OCI-LY7 (cell line): ENCODE measurements around the gene SPC24. TPM values are rescaled to one million over a fixed set of nuclear protein-coding genes. Genes with fewer than 3 reads are reported as not detected.

Experiments used
- BruUV-seq: library from RNA; stranded (reverse); fragments of 400-500 nt; replicated peaks from 2 replicates; lab custom pipeline; 2021; lab: Mats Ljungman, UMichigan
- CTCF ChIA-PET: fragments of 300-600 bp; sonication (Branson Sonifier 250); formaldehyde crosslinking; loops from one replicate; lab custom pipeline; 2022; ENCODE audit warnings: antibody characterized with exemption; ENCODE audit not compliant: unreplicated experiment; lab: Charles Lee
- POLR2A ChIA-PET: fragments of 300-600 bp; sonication (Branson Sonifier 250); formaldehyde crosslinking; loops from one replicate; lab custom pipeline; 2022; ENCODE audit warnings: antibody characterized with exemption; lab: Charles Lee
- DNase-seq: peaks from one replicate; pipeline ENCODE4 v3.0.0-alpha.2; 2015; ENCODE audit warnings: low spot score
- H2AFZ ChIP-seq: fragments of 200-600 bp; sonication (generic), shearing (Covaris generic); 2 replicates; pipeline ENCODE4 v1.6.1; 2014; ENCODE audit warnings: mild to moderate bottlenecking, antibody characterized with exemption, low read length, moderate library complexity
- H3K27ac ChIP-seq: fragments of 200-600 bp; sonication (generic); 2 replicates; pipeline ENCODE4 v1.5.1; 2014; ENCODE audit warnings: mixed run types, low read depth, mild to moderate bottlenecking, moderate library complexity, low read length, inconsistent platforms; ENCODE audit not compliant: poor library complexity, severe bottlenecking
- H3K36me3 ChIP-seq: fragments of 200-600 bp; sonication (generic); 2 replicates; pipeline ENCODE4 v1.6.1; 2014; ENCODE audit warnings: mild to moderate bottlenecking, antibody characterized with exemption, low read length, moderate library complexity, mixed read lengths; ENCODE audit not compliant: insufficient read depth
- H3K4me1 ChIP-seq: fragments of 200-600 bp; sonication (generic); 2 replicates; pipeline ENCODE4 v1.5.1; 2014; ENCODE audit warnings: mild to moderate bottlenecking, low read length; ENCODE audit not compliant: insufficient read depth, poor library complexity, severe bottlenecking
- H3K4me2 ChIP-seq: fragments of 200-600 bp; sonication (generic); 2 replicates; pipeline ENCODE4 v1.6.1; 2014; ENCODE audit warnings: mild to moderate bottlenecking, low read length
- H3K4me3 ChIP-seq: fragments of 200-600 bp; sonication (generic); 2 replicates; pipeline ENCODE4 v1.5.1; 2014; ENCODE audit warnings: mild to moderate bottlenecking, low read depth, low read length; ENCODE audit not compliant: poor library complexity, severe bottlenecking
- H3K79me2 ChIP-seq: fragments of 200-600 bp; sonication (generic); 2 replicates; pipeline ENCODE4 v1.6.1; 2016; ENCODE audit warnings: low read depth, mild to moderate bottlenecking, low read length, moderate library complexity, mixed read lengths; ENCODE audit not compliant: insufficient read depth
- H3K9me2 ChIP-seq: fragments of 200-600 bp; sonication (generic); 2 replicates; pipeline ENCODE4 v1.6.1; 2016; ENCODE audit warnings: mild to moderate bottlenecking, low read length, mixed read lengths; ENCODE audit not compliant: insufficient read depth
- H3K9me3 ChIP-seq: fragments of 200-600 bp; sonication (generic); 2 replicates; pipeline ENCODE4 v1.6.1; 2014; ENCODE audit warnings: mild to moderate bottlenecking, mixed run types, low read length, mixed read lengths
- H4K20me1 ChIP-seq: fragments of 200-600 bp; sonication (generic); 2 replicates; pipeline ENCODE4 v1.6.1; 2014; ENCODE audit warnings: mild to moderate bottlenecking, antibody characterized with exemption, low read length, moderate library complexity, mixed read lengths; ENCODE audit not compliant: insufficient read depth
- EZH2phosphoT487 ChIP-seq: fragments of 200-600 bp; sonication (generic); IDR thresholded peaks from 2 replicates; pipeline ENCODE4 v1.6.1; 2018; ENCODE audit warnings: low read depth, borderline replicate concordance, mild to moderate bottlenecking, mixed run types, antibody characterized with exemption, low read length, moderate library complexity, mixed read lengths
- intact Hi-C: fragments of 100-400 bp; cut with micrococcal nuclease; formaldehyde crosslinking; loops from one replicate; pipeline ENCODE4 v1.10.0; 2022; ENCODE audit not compliant: unreplicated experiment
- total RNA-seq, 2 experiments: library from RNA; depleted of rRNA in 1 of 2; stranded (reverse); fragments of >200 nt in 1 of 2; shearing (Covaris generic) in 1 of 2; gene quantifications; 2 replicates each; pipeline ENCODE4 v1.2.3, GENCODE V29; 2014 to 2022
- TF ChIP-seq, protein P1 (sequence below): fragments of 200-600 bp; sonication (generic); conservative IDR thresholded peaks from 2 replicates; pipeline ENCODE4 v1.5.1; 2014; ENCODE audit warnings: mild to moderate bottlenecking, antibody characterized with exemption, low read length, moderate library complexity, mixed read lengths

The SPC24 gene
- total RNA-seq, 2 experiments from 2014 or later = 133 to 184 TPM

DNA sequence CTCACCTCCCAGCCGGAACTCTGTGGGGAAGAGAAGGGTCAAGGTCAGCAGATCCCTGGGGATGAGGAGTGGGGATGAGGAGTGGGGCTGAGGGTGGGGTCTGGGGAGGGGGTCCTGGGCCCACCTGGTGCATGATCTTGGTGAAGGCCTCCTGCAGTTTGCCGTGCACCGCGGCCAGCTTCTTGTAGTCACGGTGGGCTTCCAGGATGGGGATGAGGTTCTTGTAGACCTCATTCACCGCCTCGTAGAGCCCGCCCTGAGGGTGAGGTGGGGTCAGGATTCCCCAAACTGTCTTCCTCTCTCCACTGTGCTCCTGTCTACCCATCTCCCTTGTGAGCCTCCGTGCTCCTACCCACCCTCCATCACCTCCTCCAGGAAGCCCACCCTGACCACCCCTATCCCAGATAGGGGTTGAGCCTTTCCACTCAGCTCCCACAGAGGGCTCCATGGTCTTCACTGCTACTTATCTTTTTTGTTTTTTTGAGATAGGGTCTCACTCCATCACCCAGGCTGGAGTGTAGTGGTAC is 48.6 kb upstream of the SPC24 start:
- Histone ChIP-seq H3K4me1 (peaks cover 44% of the 10 kb centered on the region), H3K9me3 (no peaks in the 10 kb centered on the region), H3K79me2 (no peaks in the 10 kb centered on the region), H3K4me2 (no peak overlapping the region), H4K20me1 (no peaks in the 10 kb centered on the region), H3K9me2 (no peaks in the 10 kb centered on the region), H3K27ac (peak overlapping the region; percentile 80), H3K4me3 (no peak overlapping the region), H3K36me3 (no peaks in the 10 kb centered on the region), H2AFZ (no peak overlapping the region)
- BruUV-seq = no TSS peak
- ChIA-PET CTCF (no interaction called here), POLR2A (interaction anchor here (0.7 kb wide), 1 partner anchor 59 kb away, joined by 3 read pairs; no protein-coding TSS in a partner anchor)
- no peak for DNase-seq
- no peak for TF ChIP-seq EZH2phosphoT487
- TF ChIP-seq, protein P1, sequence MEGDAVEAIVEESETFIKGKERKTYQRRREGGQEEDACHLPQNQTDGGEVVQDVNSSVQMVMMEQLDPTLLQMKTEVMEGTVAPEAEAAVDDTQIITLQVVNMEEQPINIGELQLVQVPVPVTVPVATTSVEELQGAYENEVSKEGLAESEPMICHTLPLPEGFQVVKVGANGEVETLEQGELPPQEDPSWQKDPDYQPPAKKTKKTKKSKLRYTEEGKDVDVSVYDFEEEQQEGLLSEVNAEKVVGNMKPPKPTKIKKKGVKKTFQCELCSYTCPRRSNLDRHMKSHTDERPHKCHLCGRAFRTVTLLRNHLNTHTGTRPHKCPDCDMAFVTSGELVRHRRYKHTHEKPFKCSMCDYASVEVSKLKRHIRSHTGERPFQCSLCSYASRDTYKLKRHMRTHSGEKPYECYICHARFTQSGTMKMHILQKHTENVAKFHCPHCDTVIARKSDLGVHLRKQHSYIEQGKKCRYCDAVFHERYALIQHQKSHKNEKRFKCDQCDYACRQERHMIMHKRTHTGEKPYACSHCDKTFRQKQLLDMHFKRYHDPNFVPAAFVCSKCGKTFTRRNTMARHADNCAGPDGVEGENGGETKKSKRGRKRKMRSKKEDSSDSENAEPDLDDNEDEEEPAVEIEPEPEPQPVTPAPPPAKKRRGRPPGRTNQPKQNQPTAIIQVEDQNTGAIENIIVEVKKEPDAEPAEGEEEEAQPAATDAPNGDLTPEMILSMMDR = peak; percentile 48; the same call in 1 of the 2 replicates
- intact Hi-C loops = loop anchor here (5.0 kb wide), 2 partner anchors 167 to 267 kb away; no protein-coding TSS in a partner anchor

DNA sequence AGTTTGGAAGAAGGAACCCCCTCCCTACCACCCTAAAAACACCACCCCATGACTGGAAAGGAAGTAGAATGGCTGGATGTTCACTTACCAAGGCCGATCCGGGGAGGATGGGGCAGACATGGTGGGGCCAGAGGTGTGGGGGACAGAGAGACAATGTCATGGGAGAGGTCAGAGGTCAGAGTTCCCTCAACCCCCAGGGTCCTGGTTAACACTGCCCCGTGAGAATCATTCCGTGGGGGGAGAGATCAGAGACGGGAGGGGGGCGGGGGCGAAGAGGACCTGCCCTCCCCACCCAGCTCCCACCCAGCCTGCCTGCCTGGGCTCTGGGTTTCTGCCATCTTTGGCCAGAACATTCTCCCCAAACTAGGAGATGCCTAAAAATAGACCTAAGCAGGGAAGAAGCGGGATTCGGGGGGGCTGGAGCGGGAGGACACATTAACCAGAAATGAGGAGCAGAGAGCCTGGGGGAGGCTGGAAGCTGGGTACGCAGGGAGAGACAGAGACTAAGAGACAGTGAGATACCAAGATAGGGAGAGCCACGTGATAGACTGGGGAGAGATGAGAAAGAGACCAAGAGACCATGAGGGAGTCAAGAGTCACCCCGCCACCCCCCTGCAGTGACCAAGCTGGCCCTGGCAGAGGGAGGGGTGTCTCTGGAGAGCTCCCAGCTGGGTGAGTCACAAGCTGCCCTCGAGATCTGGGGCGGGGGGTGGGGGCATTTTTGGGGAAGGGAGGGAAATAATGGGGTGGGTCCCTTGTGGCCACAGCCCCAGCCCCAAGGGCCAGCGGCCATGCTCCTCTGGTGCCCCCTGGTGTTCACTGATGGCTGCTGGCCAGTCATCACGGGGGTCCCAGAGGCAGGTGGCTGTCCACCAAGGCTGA is 47.9 kb upstream of the SPC24 start:
- ChIA-PET POLR2A (interaction anchor here (0.6 to 0.7 kb wide), 2 partner anchors 59 to 107 kb away, joined by 3 read pairs; no protein-coding TSS in a partner anchor), CTCF (no interaction called here)
- Histone ChIP-seq H3K4me3 (no peak overlapping the region), H3K9me3 (no peaks in the 10 kb centered on the region), H3K9me2 (no peaks in the 10 kb centered on the region), H3K4me1 (peaks cover 51% of the 10 kb centered on the region), H3K27ac (no peak overlapping the region), H3K36me3 (no peaks in the 10 kb centered on the region), H2AFZ (no peak overlapping the region), H3K4me2 (no peak overlapping the region), H4K20me1 (no peaks in the 10 kb centered on the region), H3K79me2 (no peaks in the 10 kb centered on the region)
- no TSS peak for BruUV-seq
- intact Hi-C loops = loop anchor here (1.0 to 5.0 kb wide), 3 partner anchors 66 to 266 kb away; no protein-coding TSS in a partner anchor
- DNase-seq = peak; percentile 58
- TF ChIP-seq, protein P1 = peak; percentile 83
- TF ChIP-seq EZH2phosphoT487 = no peak
